ENCODE measurements around the gene ISX.

The ISX gene

GRCh38 chr22:35113341-35113740 is 47.4 kb downstream of the ISX start:
- no peak for DNase-seq
- peaks cover 4% of the 10 kb centered on the region for H3K9me3 Mint-ChIP-seq
- peaks cover 4% of the 10 kb centered on the region for H3K27me3 Mint-ChIP-seq
- H3K27ac Mint-ChIP-seq = no peak overlapping the region
- H3K36me3 Mint-ChIP-seq (ENCODE audit: low read depth) = no peaks in the 10 kb centered on the region
- no peaks in the 10 kb centered on the region for H3K4me1 Mint-ChIP-seq
- ATAC-seq = no peak
- no peak overlapping the region for H3K4me3 Mint-ChIP-seq

- H3K36me3 Mint-ChIP-seq (ENCODE audit: low read depth) = no peaks in the 10 kb centered on the region
- no peak overlapping the region for H3K4me3 Mint-ChIP-seq
- no peak overlapping the region for H3K27ac Mint-ChIP-seq
- no peaks in the 10 kb centered on the region for H3K4me1 Mint-ChIP-seq
- ATAC-seq (no peak), DNase-seq (no peak)
- H3K27me3 Mint-ChIP-seq = no peaks in the 10 kb centered on the region
- H3K9me3 Mint-ChIP-seq = no peaks in the 10 kb centered on the region
These were observed 48.4 kb downstream of the ISX start for GRCh38 chr22:35114131-35114980.

GRCh38 chr22:35115515-35115914 is 49.6 kb downstream of the ISX start:
- no peaks in the 10 kb centered on the region for H3K9me3 Mint-ChIP-seq
- DNase-seq (no peak), ATAC-seq (no peak)
- no peak overlapping the region for H3K4me3 Mint-ChIP-seq
- no peaks in the 10 kb centered on the region for H3K4me1 Mint-ChIP-seq
- H3K27me3 Mint-ChIP-seq = no peaks in the 10 kb centered on the region
- H3K27ac Mint-ChIP-seq = no peak overlapping the region
- H3K36me3 Mint-ChIP-seq (ENCODE audit: low read depth) = no peaks in the 10 kb centered on the region

GRCh38 chr22:35116269-35116668 is 50.3 kb downstream of the ISX start:
- no peak overlapping the region for H3K4me3 Mint-ChIP-seq
- H3K4me1 Mint-ChIP-seq = no peaks in the 10 kb centered on the region
- no peak overlapping the region for H3K27ac Mint-ChIP-seq
- no peaks in the 10 kb centered on the region for H3K9me3 Mint-ChIP-seq
- no peak for DNase-seq
- H3K27me3 Mint-ChIP-seq = no peaks in the 10 kb centered on the region
- no peaks in the 10 kb centered on the region for H3K36me3 Mint-ChIP-seq (ENCODE audit: low read depth)
- ATAC-seq = no peak

- no peaks in the 10 kb centered on the region for H3K27me3 Mint-ChIP-seq
- no peak overlapping the region for H3K27ac Mint-ChIP-seq
- H3K4me3 Mint-ChIP-seq = no peak overlapping the region
- no peaks in the 10 kb centered on the region for H3K9me3 Mint-ChIP-seq
- H3K36me3 Mint-ChIP-seq (ENCODE audit: low read depth) = no peaks in the 10 kb centered on the region
- DNase-seq = no peak
- ATAC-seq = no peak
- H3K4me1 Mint-ChIP-seq = no peaks in the 10 kb centered on the region
These were observed 50.9 kb downstream of the ISX start for GRCh38 chr22:35116817-35117216.

GRCh38 chr22:35119494-35119893 is 53.5 kb downstream of the ISX start:
- no peak overlapping the region for H3K27ac Mint-ChIP-seq
- ATAC-seq (no peak), DNase-seq (no peak)
- no peaks in the 10 kb centered on the region for H3K9me3 Mint-ChIP-seq
- no peaks in the 10 kb centered on the region for H3K4me1 Mint-ChIP-seq
- no peaks in the 10 kb centered on the region for H3K36me3 Mint-ChIP-seq (ENCODE audit: low read depth)
- no peaks in the 10 kb centered on the region for H3K27me3 Mint-ChIP-seq
- H3K4me3 Mint-ChIP-seq = no peak overlapping the region

- Mint-ChIP-seq H3K36me3 (ENCODE audit: low read depth) (no peaks in the 10 kb centered on the region), H3K4me3 (no peak overlapping the region), H3K9me3 (no peaks in the 10 kb centered on the region), H3K27ac (no peak overlapping the region), H3K4me1 (peaks cover 2% of the 10 kb centered on the region), H3K27me3 (peaks cover 13% of the 10 kb centered on the region)
- ATAC-seq (no peak), DNase-seq (no peak)
These were observed 58.8 kb downstream of the ISX start for GRCh38 chr22:35124691-35125219.

GRCh38 chr22:35126993-35127392 is 61.0 kb downstream of the ISX start:
- no peak for ATAC-seq
- no peaks in the 10 kb centered on the region for H3K9me3 Mint-ChIP-seq
- no peak overlapping the region for H3K27ac Mint-ChIP-seq
- H3K4me1 Mint-ChIP-seq = peaks cover 2% of the 10 kb centered on the region
- no peak overlapping the region for H3K4me3 Mint-ChIP-seq
- DNase-seq = no peak
- H3K36me3 Mint-ChIP-seq (ENCODE audit: low read depth) = no peaks in the 10 kb centered on the region
- peaks cover 23% of the 10 kb centered on the region for H3K27me3 Mint-ChIP-seq

GRCh38 chr22:35128637-35129036 is 62.7 kb downstream of the ISX start:
- Mint-ChIP-seq H3K9me3 (no peaks in the 10 kb centered on the region), H3K27ac (no peak overlapping the region), H3K36me3 (ENCODE audit: low read depth) (no peaks in the 10 kb centered on the region), H3K4me1 (peaks cover 2% of the 10 kb centered on the region), H3K4me3 (no peak overlapping the region), H3K27me3 (peaks cover 28% of the 10 kb centered on the region)
- ATAC-seq (no peak), DNase-seq (no peak)

GRCh38 chr22:35131525-35132000 is 65.6 kb downstream of the ISX start:
- DNase-seq = no peak
- H3K4me3 Mint-ChIP-seq = no peak overlapping the region
- ATAC-seq = no peak
- H3K36me3 Mint-ChIP-seq (ENCODE audit: low read depth) = no peaks in the 10 kb centered on the region
- peaks cover 22% of the 10 kb centered on the region for H3K27me3 Mint-ChIP-seq
- H3K27ac Mint-ChIP-seq = no peak overlapping the region
- H3K9me3 Mint-ChIP-seq = no peaks in the 10 kb centered on the region
- peaks cover 4% of the 10 kb centered on the region for H3K4me1 Mint-ChIP-seq

- Mint-ChIP-seq H3K4me1 (peaks cover 4% of the 10 kb centered on the region), H3K4me3 (no peak overlapping the region), H3K36me3 (ENCODE audit: low read depth) (no peaks in the 10 kb centered on the region), H3K9me3 (no peaks in the 10 kb centered on the region), H3K27me3 (peaks cover 21% of the 10 kb centered on the region), H3K27ac (no peak overlapping the region)
- no peak for ATAC-seq
- DNase-seq = no peak
These were observed 66.6 kb downstream of the ISX start for GRCh38 chr22:35132568-35132967.

- DNase-seq (no peak), ATAC-seq (no peak)
- Mint-ChIP-seq H3K9me3 (no peaks in the 10 kb centered on the region), H3K27me3 (peaks cover 21% of the 10 kb centered on the region), H3K36me3 (ENCODE audit: low read depth) (no peaks in the 10 kb centered on the region), H3K4me3 (no peak overlapping the region), H3K4me1 (peaks cover 2% of the 10 kb centered on the region), H3K27ac (no peak overlapping the region)
These were observed 67.9 kb downstream of the ISX start for GRCh38 chr22:35133702-35134380.

- Mint-ChIP-seq H3K27ac (no peak overlapping the region), H3K9me3 (no peaks in the 10 kb centered on the region), H3K4me3 (no peak overlapping the region), H3K4me1 (peaks cover 2% of the 10 kb centered on the region), H3K36me3 (ENCODE audit: low read depth) (no peaks in the 10 kb centered on the region), H3K27me3 (peaks cover 21% of the 10 kb centered on the region)
- ATAC-seq (no peak), DNase-seq (no peak)
These were observed 68.7 kb downstream of the ISX start for GRCh38 chr22:35134637-35135036.

GRCh38 chr22:35135165-35135564 is 69.2 kb downstream of the ISX start:
- no peak overlapping the region for H3K4me3 Mint-ChIP-seq
- no peaks in the 10 kb centered on the region for H3K36me3 Mint-ChIP-seq (ENCODE audit: low read depth)
- peaks cover 2% of the 10 kb centered on the region for H3K4me1 Mint-ChIP-seq
- H3K27me3 Mint-ChIP-seq = peaks cover 21% of the 10 kb centered on the region
- ATAC-seq = no peak
- no peaks in the 10 kb centered on the region for H3K9me3 Mint-ChIP-seq
- no peak for DNase-seq
- no peak overlapping the region for H3K27ac Mint-ChIP-seq

Measured in activated naive CD8-positive, alpha-beta T cell treated with anti-CD3 and anti-CD28 coated beads, Interleukin-2, amount 50 U/mL, for 24 hours (primary cell).